ENCODE results near the gene CYLC1.

The CYLC1 gene, protein sequence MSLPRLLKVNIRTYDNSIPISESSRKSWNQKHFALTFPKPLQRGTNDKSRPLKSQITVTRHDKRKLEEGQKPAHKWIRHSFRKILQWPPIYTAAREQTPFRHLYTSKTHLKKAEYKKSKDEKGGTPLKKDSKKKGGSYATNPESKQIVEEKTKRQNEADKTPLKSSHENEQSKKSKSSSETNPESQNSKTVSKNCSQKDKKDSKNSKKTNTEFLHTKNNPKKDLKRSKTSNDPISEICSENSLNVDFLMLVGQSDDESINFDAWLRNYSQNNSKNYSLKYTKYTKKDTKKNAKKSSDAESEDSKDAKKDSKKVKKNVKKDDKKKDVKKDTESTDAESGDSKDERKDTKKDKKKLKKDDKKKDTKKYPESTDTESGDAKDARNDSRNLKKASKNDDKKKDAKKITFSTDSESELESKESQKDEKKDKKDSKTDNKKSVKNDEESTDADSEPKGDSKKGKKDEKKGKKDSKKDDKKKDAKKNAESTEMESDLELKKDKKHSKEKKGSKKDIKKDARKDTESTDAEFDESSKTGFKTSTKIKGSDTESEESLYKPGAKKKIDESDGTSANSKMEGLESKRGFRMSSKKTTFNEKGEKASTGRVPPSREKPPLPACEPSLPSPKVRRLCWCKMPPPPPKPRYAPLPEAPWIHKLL

GRCh38 chrX:83860846-83861245 lies at the start of gene CYLC1:
TSS of gene CYLC1 (plus strand) at chrX:83861146. CDS start at chrX:83861183, 37 bp downstream.
- H3K9ac ChIP-seq (ENCODE audit: insufficient read length) = no peak within 1 kb of the TSS
- H3K27ac ChIP-seq = no peak within 1 kb of the TSS
- no peaks in the 10 kb centered on the region for H3K9me3 ChIP-seq (ENCODE audit: low read depth, low read length)
- no peaks in the 10 kb centered on the region for H3K36me3 ChIP-seq (ENCODE audit: insufficient read depth, low read length)
- TF ChIP-seq EZH2 (IDR thresholded peaks at IDR 0.05) = no peak
- TF ChIP-seq FOXP2 (optimal IDR thresholded peaks at IDR 0.05; ENCODE audit: control extremely low read depth, extremely low read length, insufficient read depth) = no peak
- no peak for TF ChIP-seq POLR2AphosphoS5 (IDR thresholded peaks at IDR 0.05; ENCODE audit: borderline replicate concordance, low read depth, low read length)
- DNase-seq (ENCODE audit: low read depth, low spot score) = no peak
- no peak within 1 kb of the TSS for H3K4me3 ChIP-seq

GRCh38 chrX:83819304-83819703 lies 41.6 kb upstream of the CYLC1 start:
- Histone ChIP-seq H3K4me3 (no peak overlapping the region), H3K9ac (ENCODE audit: insufficient read length) (no peak overlapping the region), H3K36me3 (ENCODE audit: insufficient read depth, low read length) (no peaks in the 10 kb centered on the region), H3K27ac (no peak overlapping the region), H3K9me3 (ENCODE audit: low read depth, low read length) (no peaks in the 10 kb centered on the region)
- TF ChIP-seq EZH2 (IDR thresholded peaks at IDR 0.05) (no peak), FOXP2 (optimal IDR thresholded peaks at IDR 0.05; ENCODE audit: control extremely low read depth, extremely low read length, insufficient read depth) (no peak), POLR2AphosphoS5 (IDR thresholded peaks at IDR 0.05; ENCODE audit: borderline replicate concordance, low read depth, low read length) (no peak)
- DNase-seq (ENCODE audit: low read depth, low spot score) = no peak

DNA sequence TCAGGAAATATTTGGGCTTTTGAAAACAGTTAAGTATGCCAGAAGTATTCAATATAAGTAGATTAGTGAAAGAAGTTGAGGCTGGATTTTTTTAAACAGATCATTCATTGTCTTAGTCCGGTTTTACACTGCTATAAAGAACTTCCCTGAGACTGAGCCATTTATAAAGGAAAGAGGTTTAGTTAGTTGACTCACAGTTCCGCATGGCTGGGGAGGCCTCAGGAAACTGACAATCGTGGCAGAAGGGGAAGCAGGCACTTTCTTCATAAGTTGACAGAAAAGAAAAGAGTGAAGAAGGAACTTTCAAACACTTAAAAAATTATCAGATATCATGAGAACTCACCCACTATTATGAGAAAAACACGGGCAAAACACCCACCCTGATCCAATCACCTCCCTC lies 31.1 kb upstream of the CYLC1 start:
- Histone ChIP-seq H3K9ac (ENCODE audit: insufficient read length) (no peak overlapping the region), H3K4me3 (no peak overlapping the region), H3K27ac (no peak overlapping the region), H3K36me3 (ENCODE audit: insufficient read depth, low read length) (no peaks in the 10 kb centered on the region), H3K9me3 (ENCODE audit: low read depth, low read length) (no peaks in the 10 kb centered on the region)
- no peak for DNase-seq (ENCODE audit: low read depth, low spot score)
- TF ChIP-seq FOXP2 (optimal IDR thresholded peaks at IDR 0.05; ENCODE audit: control extremely low read depth, extremely low read length, insufficient read depth) = no peak
- TF ChIP-seq EZH2 (IDR thresholded peaks at IDR 0.05) = no peak
- no peak for TF ChIP-seq POLR2AphosphoS5 (IDR thresholded peaks at IDR 0.05; ENCODE audit: borderline replicate concordance, low read depth, low read length)

DNA sequence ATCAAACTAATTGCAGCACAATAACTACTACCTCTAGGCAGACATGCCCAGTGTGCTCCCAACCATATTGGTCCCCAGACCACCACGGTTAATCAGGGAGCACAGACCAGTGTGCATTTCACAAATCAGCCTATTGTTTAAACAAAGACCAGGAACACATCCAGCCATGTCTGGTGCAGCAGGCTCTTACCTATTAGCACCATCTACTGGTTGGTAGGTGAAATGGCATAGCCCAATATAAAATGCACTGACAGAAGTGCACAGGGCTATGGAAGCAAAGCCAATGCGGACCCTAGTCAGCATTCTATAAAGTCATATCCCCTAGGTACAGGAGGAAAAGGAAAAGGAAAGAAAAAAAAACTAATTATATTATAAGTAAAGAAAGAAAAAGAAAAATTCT lies 15.5 kb upstream of the CYLC1 start:
- TF ChIP-seq FOXP2 (optimal IDR thresholded peaks at IDR 0.05; ENCODE audit: control extremely low read depth, extremely low read length, insufficient read depth) (no peak), EZH2 (IDR thresholded peaks at IDR 0.05) (no peak), POLR2AphosphoS5 (IDR thresholded peaks at IDR 0.05; ENCODE audit: borderline replicate concordance, low read depth, low read length) (no peak)
- Histone ChIP-seq H3K9ac (ENCODE audit: insufficient read length) (no peak overlapping the region), H3K4me3 (no peak overlapping the region), H3K27ac (no peak overlapping the region), H3K36me3 (ENCODE audit: insufficient read depth, low read length) (no peaks in the 10 kb centered on the region), H3K9me3 (ENCODE audit: low read depth, low read length) (no peaks in the 10 kb centered on the region)
- DNase-seq (ENCODE audit: low read depth, low spot score) = no peak

GRCh38 chrX:83847339-83847738 lies 13.6 kb upstream of the CYLC1 start:
- no peak overlapping the region for H3K4me3 ChIP-seq
- no peak for DNase-seq (ENCODE audit: low read depth, low spot score)
- no peaks in the 10 kb centered on the region for H3K9me3 ChIP-seq (ENCODE audit: low read depth, low read length)
- no peaks in the 10 kb centered on the region for H3K36me3 ChIP-seq (ENCODE audit: insufficient read depth, low read length)
- no peak for TF ChIP-seq EZH2 (IDR thresholded peaks at IDR 0.05)
- TF ChIP-seq POLR2AphosphoS5 (IDR thresholded peaks at IDR 0.05; ENCODE audit: borderline replicate concordance, low read depth, low read length) = no peak
- TF ChIP-seq FOXP2 (optimal IDR thresholded peaks at IDR 0.05; ENCODE audit: control extremely low read depth, extremely low read length, insufficient read depth) = no peak
- no peak overlapping the region for H3K9ac ChIP-seq (ENCODE audit: insufficient read length)
- no peak overlapping the region for H3K27ac ChIP-seq

DNA sequence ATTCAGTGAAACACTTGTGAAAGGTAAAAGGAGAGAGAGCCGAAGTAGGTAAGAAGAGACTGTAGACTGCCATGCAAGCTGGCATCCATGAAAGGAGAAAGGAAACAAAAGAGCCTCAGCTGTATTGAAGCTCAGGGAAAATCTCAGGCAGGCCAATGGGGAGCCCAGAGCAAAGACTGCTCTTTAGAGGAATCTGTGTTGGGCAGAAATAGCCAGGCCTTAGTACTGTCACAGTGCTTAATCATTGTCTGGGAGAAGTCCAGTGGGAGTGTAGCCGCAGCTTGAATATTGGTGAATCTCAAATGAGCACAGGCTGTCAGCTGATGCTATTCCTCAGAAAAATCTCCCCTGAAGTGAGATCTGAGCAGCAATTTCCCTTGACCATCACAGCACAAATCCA lies 27.6 kb downstream of the CYLC1 start:
- DNase-seq (ENCODE audit: low read depth, low spot score) = no peak
- Histone ChIP-seq H3K9me3 (ENCODE audit: low read depth, low read length) (no peaks in the 10 kb centered on the region), H3K27ac (no peak overlapping the region), H3K9ac (ENCODE audit: insufficient read length) (no peak overlapping the region), H3K36me3 (ENCODE audit: insufficient read depth, low read length) (no peaks in the 10 kb centered on the region), H3K4me3 (no peak overlapping the region)
- TF ChIP-seq EZH2 (IDR thresholded peaks at IDR 0.05) (no peak), POLR2AphosphoS5 (IDR thresholded peaks at IDR 0.05; ENCODE audit: borderline replicate concordance, low read depth, low read length) (no peak)

GRCh38 chrX:83892433-83892832 lies 31.5 kb downstream of the CYLC1 start:
- no peak overlapping the region for H3K9ac ChIP-seq (ENCODE audit: insufficient read length)
- no peaks in the 10 kb centered on the region for H3K9me3 ChIP-seq (ENCODE audit: low read depth, low read length)
- H3K36me3 ChIP-seq (ENCODE audit: insufficient read depth, low read length) = no peaks in the 10 kb centered on the region
- TF ChIP-seq EZH2 (IDR thresholded peaks at IDR 0.05) (no peak), FOXP2 (optimal IDR thresholded peaks at IDR 0.05; ENCODE audit: control extremely low read depth, extremely low read length, insufficient read depth) (no peak), POLR2AphosphoS5 (IDR thresholded peaks at IDR 0.05; ENCODE audit: borderline replicate concordance, low read depth, low read length) (no peak)
- H3K4me3 ChIP-seq = no peak overlapping the region
- H3K27ac ChIP-seq = no peak overlapping the region
- DNase-seq (ENCODE audit: low read depth, low spot score) = no peak

GRCh38 chrX:83906921-83907320 lies 46.0 kb downstream of the CYLC1 start:
- H3K36me3 ChIP-seq (ENCODE audit: insufficient read depth, low read length) = no peaks in the 10 kb centered on the region
- H3K27ac ChIP-seq = no peak overlapping the region
- DNase-seq (ENCODE audit: low read depth, low spot score) = no peak
- no peaks in the 10 kb centered on the region for H3K9me3 ChIP-seq (ENCODE audit: low read depth, low read length)
- H3K9ac ChIP-seq (ENCODE audit: insufficient read length) = no peak overlapping the region
- H3K4me3 ChIP-seq = no peak overlapping the region
- no peak for TF ChIP-seq EZH2 (IDR thresholded peaks at IDR 0.05)
- TF ChIP-seq POLR2AphosphoS5 (IDR thresholded peaks at IDR 0.05; ENCODE audit: borderline replicate concordance, low read depth, low read length) = no peak
- no peak for TF ChIP-seq FOXP2 (optimal IDR thresholded peaks at IDR 0.05; ENCODE audit: control extremely low read depth, extremely low read length, insufficient read depth)
